Measurements from ENCODE around the gene ASXL1. TPM values are rescaled to one million over a fixed set of nuclear protein-coding genes. Genes with fewer than 3 reads are reported as not detected.
A peak's percentile ranks its signal among the peaks of the same experiment; 100 is the strongest.

Gene ASXL1
- total and polyA plus RNA-seq, 2 donors from 2014 or later = 16.2 to 71.1 TPM

GRCh38 chr20:32460683-32461320, 102.7 kb downstream of the ASXL1 start:
- DNase-seq (peak in 1 of 5 donors; percentile 69), FAIRE-seq (no peak)
- Histone ChIP-seq H3K4me1 (ENCODE audit: control insufficient read depth in 2 of 3, insufficient read depth in 2 of 3, low read depth in 1 of 3, low read length in 3 of 3) (peaks cover 0 to 51% (median 34%) of the 10 kb centered on the region in 3 donors), H3K27me3 (ENCODE audit: control insufficient read depth, insufficient read depth, low read length) (no peaks in the 10 kb centered on the region), H3K27ac (ENCODE audit: low read depth in 2 of 2, low read length in 2 of 2) (no peak overlapping the region), H3K9ac (ENCODE audit: low read length in 3 of 3) (no peak overlapping the region), H3K36me3 (ENCODE audit: control insufficient read depth in 2 of 3, insufficient read depth in 3 of 3, low read length in 3 of 3) (peaks cover 0 to 3% (median 2%) of the 10 kb centered on the region in 3 donors), H3K9me3 (ENCODE audit: control insufficient read depth in 2 of 3, insufficient read depth in 1 of 3, low read length in 3 of 3) (no peaks in the 10 kb centered on the region), H3K4me3 (ENCODE audit: low read length in 3 of 3) (no peak overlapping the region)
- intact Hi-C loops (cut with DNase I) = no loop called here
- TF ChIP-seq CTCF (IDR thresholded peaks at IDR 0.05; ENCODE audit: borderline replicate concordance, extremely low read depth, insufficient read depth) = no peak

GRCh38 chr20:32461836-32462600, 103.9 kb downstream of the ASXL1 start:
- Histone ChIP-seq H3K4me1 (ENCODE audit: control insufficient read depth in 2 of 3, insufficient read depth in 2 of 3, low read depth in 1 of 3, low read length in 3 of 3) (peaks cover 0 to 48% (median 41%) of the 10 kb centered on the region in 3 donors), H3K4me3 (ENCODE audit: low read length in 3 of 3) (no peak overlapping the region), H3K9ac (ENCODE audit: low read length in 3 of 3) (no peak overlapping the region), H3K27ac (ENCODE audit: low read depth in 2 of 2, low read length in 2 of 2) (no peak overlapping the region), H3K27me3 (ENCODE audit: control insufficient read depth, insufficient read depth, low read length) (no peaks in the 10 kb centered on the region), H3K9me3 (ENCODE audit: control insufficient read depth in 2 of 3, insufficient read depth in 1 of 3, low read length in 3 of 3) (no peaks in the 10 kb centered on the region), H3K36me3 (ENCODE audit: control insufficient read depth in 2 of 3, insufficient read depth in 3 of 3, low read length in 3 of 3) (peaks cover 0 to 2% (median 0%) of the 10 kb centered on the region in 3 donors)
- DNase-seq = peak in 1 of 5 donors; percentile 62
- no peak for TF ChIP-seq CTCF (IDR thresholded peaks at IDR 0.05; ENCODE audit: borderline replicate concordance, extremely low read depth, insufficient read depth)
- FAIRE-seq = no peak
- intact Hi-C loops (cut with DNase I) = no loop called here

GRCh38 chr20:32462900-32463641, 104.9 kb downstream of the ASXL1 start:
- Histone ChIP-seq H3K27me3 (ENCODE audit: control insufficient read depth, insufficient read depth, low read length) (no peaks in the 10 kb centered on the region), H3K9me3 (ENCODE audit: control insufficient read depth in 2 of 3, insufficient read depth in 1 of 3, low read length in 3 of 3) (no peaks in the 10 kb centered on the region), H3K9ac (ENCODE audit: low read length in 3 of 3) (peak overlapping the region in 1 of 3 donors; percentile 40), H3K4me1 (ENCODE audit: control insufficient read depth in 2 of 3, insufficient read depth in 2 of 3, low read depth in 1 of 3, low read length in 3 of 3) (peaks cover 0 to 49% (median 37%) of the 10 kb centered on the region in 3 donors), H3K27ac (ENCODE audit: low read depth in 2 of 2, low read length in 2 of 2) (peak overlapping the region in 1 of 2 donors; percentile 78), H3K36me3 (ENCODE audit: control insufficient read depth in 2 of 3, insufficient read depth in 3 of 3, low read length in 3 of 3) (peaks cover 0 to 2% (median 0%) of the 10 kb centered on the region in 3 donors), H3K4me3 (ENCODE audit: low read length in 3 of 3) (no peak overlapping the region)
- no peak for FAIRE-seq
- TF ChIP-seq CTCF (IDR thresholded peaks at IDR 0.05; ENCODE audit: borderline replicate concordance, extremely low read depth, insufficient read depth) = no peak
- intact Hi-C loops (cut with DNase I) = no loop called here
- peak in 4 of 5 donors; percentile 43 to 76 (median 62) for DNase-seq
